ENCODE measurements around the gene UFC1.

GRCh38 chr1:161191971-161192370, 38.2 kb downstream of the UFC1 start:
- TF ChIP-seq CTCF (IDR thresholded peaks at IDR 0.05) (no peak), POLR2AphosphoS5 (IDR thresholded peaks at IDR 0.05; ENCODE audit: low read depth, low read length) (no peak), SIN3A (IDR thresholded peaks at IDR 0.05; ENCODE audit: borderline replicate concordance, insufficient read depth, low read depth, low read length) (no peak), TCF7L2 (IDR thresholded peaks at IDR 0.05; ENCODE audit: low read depth, low read length) (no peak)
- TF ChIP-seq, protein P1, sequence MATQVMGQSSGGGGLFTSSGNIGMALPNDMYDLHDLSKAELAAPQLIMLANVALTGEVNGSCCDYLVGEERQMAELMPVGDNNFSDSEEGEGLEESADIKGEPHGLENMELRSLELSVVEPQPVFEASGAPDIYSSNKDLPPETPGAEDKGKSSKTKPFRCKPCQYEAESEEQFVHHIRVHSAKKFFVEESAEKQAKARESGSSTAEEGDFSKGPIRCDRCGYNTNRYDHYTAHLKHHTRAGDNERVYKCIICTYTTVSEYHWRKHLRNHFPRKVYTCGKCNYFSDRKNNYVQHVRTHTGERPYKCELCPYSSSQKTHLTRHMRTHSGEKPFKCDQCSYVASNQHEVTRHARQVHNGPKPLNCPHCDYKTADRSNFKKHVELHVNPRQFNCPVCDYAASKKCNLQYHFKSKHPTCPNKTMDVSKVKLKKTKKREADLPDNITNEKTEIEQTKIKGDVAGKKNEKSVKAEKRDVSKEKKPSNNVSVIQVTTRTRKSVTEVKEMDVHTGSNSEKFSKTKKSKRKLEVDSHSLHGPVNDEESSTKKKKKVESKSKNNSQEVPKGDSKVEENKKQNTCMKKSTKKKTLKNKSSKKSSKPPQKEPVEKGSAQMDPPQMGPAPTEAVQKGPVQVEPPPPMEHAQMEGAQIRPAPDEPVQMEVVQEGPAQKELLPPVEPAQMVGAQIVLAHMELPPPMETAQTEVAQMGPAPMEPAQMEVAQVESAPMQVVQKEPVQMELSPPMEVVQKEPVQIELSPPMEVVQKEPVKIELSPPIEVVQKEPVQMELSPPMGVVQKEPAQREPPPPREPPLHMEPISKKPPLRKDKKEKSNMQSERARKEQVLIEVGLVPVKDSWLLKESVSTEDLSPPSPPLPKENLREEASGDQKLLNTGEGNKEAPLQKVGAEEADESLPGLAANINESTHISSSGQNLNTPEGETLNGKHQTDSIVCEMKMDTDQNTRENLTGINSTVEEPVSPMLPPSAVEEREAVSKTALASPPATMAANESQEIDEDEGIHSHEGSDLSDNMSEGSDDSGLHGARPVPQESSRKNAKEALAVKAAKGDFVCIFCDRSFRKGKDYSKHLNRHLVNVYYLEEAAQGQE (IDR thresholded peaks at IDR 0.05; ENCODE audit: insufficient read depth in 1 of 2, low read depth in 2 of 2, low read length in 1 of 2), result no peak
